Ovary (tissue), 9 donors: Measurements from ENCODE around the gene KRT86. TPM values are rescaled to one million over a fixed set of nuclear protein-coding genes. Genes with fewer than 3 reads are reported as not detected.
"Not testable (repeated sequence)": the region's sequence is repeated elsewhere in the genome, so short reads cannot be mapped to it uniquely, and the experiment has no call there.

Source experiments
- DNase-seq, 5 donors: peaks; one replicate each; pipeline ENCODE4 v3.0.0-alpha.2; 2019 to 2020
- H3K27ac ChIP-seq, 2 donors: fragments of 200-600 bp; one replicate each; pipeline versions ENCODE4 v1.5.1 to v1.8.0; 2019 to 2022
- H3K27me3 ChIP-seq: fragments of 200-600 bp; one replicate; pipeline ENCODE4 v1.8.0; 2022
- H3K36me3 ChIP-seq: fragments of 200-600 bp; sonication (generic); one replicate; pipeline ENCODE4 v1.5.1; 2019
- H3K4me1 ChIP-seq: one replicate; pipeline ENCODE4 v1.8.1; 2013; ENCODE audit warnings: mild to moderate bottlenecking, moderate library complexity; ENCODE audit not compliant: insufficient read depth
- H3K4me3 ChIP-seq: fragments of 200-600 bp; sonication (generic); one replicate; pipeline ENCODE4 v1.5.1; 2017
- H3K9me3 ChIP-seq, 2 donors: fragments of 200-600 bp in 1 of 2; sonication (generic) in 1 of 2; one replicate each; pipeline versions ENCODE4 v1.5.1 to v1.8.1; 2013 to 2019; ENCODE audit warnings: mild to moderate bottlenecking in 1 of 2, moderate library complexity in 1 of 2
- EP300 ChIP-seq: sonication (generic); formaldehyde crosslinking; IDR thresholded peaks from one replicate; pipeline ENCODE4 v1.6.1; 2017; ENCODE audit warnings: antibody characterized with exemption
- POLR2A ChIP-seq: fragments of 450-650 bp; IDR thresholded peaks from one replicate; pipeline ENCODE4 v1.6.1; 2017; ENCODE audit warnings: antibody characterized with exemption, mild to moderate bottlenecking, moderate library complexity
- WGBS, 3 donors: extraction: QIAGEN DNeasy Blood & Tissue Kit in 1 of 3; methylation state at CpG; one replicate each; pipeline versions ENCODE4 v1.1.5 to v1.1.7; 2013 to 2017; 5-methylcytosine and 5-hydroxymethylcytosine counted together
- intact Hi-C, 4 donors: fragments of 100-400 bp; cut with DNase I; formaldehyde crosslinking; loops; one replicate each; pipeline versions ENCODE4 v1.11.0 to v1.15.1; 2022 to 2023
- polyA plus RNA-seq, 2 donors: library from polyadenylated mRNA; stranded (reverse); fragments of 200-250 nt in 1 of 2; fragments of 350-450 nt in 1 of 2; fragmentation: Illumina TruSeq in 1 of 2; extraction: RNeasy Lipid Tissue Mini Kit (QIAGEN cat#74804) in 1 of 2; gene quantifications; one replicate each; pipeline ENCODE4 v1.2.3, GENCODE V29; 2013 to 2014
- total RNA-seq, 7 donors: library from RNA; depleted of rRNA in 2 of 7; stranded (reverse); fragments of >200 nt in 2 of 7; fragmentation: NEBNext Ultra II Directional in 3 of 7; extraction: Animal tissue kit (Norgen Biotek cat#: 25700) in 3 of 7; gene quantifications; one replicate each; pipeline versions ENCODE4 v1.1.0 to v1.2.4, GENCODE V29; 2016 to 2023
- TF ChIP-seq, protein P1 (sequence below), 3 donors: fragments of 450-650 bp in 2 of 3; fragments of 200-600 bp in 1 of 3; IDR thresholded peaks; one replicate each; pipeline versions ENCODE4 v1.5.1 to v1.8.0; 2016 to 2022; ENCODE audit warnings: antibody characterized with exemption in 3 of 3, mild to moderate bottlenecking in 1 of 3
- donor health status: DM: no; HTN: no; CAD: no; lungs with moderate emphysema.
- donor health status: DM: no; HTN: no; CAD: no.
- donor health status: Bipolar disorder and iron deficiency.
- donor health status: DM: yes; HTN: yes; CAD: no.
- donor health status: DM: no; HTN: no; CAD: no.
- donor health status: DM: yes; HTN: yes; CAD: no.

The KRT86 gene
- total and polyA plus RNA-seq, 9 donors, result 0.69 TPM; not detected in 8

- DNase-seq, result no peak
- WGBS, 3 donors, result 84 to 89% (median 85%) methylated on average over 5 of the region's 5 CpGs
Observed at GRCh38 chr12:52296572-52297215, 22.2 kb downstream of the KRT86 start.

DNA sequence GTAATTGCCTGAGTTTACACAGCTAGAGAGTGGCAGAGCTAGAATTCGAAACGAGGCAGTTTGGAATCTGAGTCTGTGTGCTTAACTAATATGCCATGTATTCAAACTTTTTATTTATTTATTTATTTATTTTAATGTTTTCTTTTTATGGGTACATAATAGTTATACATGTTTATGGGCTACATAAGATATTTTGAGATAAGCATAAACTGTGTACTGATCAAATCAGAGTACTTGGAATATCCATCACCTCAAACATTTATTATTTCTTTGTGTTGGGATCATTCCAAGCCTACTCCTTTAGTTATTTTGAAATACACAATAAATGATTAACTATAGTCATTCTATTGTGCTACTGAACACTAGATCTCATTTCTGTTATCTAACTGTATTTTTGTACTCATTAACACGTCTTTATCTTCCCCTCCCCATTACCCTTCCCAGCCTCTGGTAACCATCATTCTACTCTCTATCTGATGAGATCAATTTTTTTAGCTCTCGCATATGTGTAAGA lies 24.3 kb downstream of the KRT86 start:
- intact Hi-C loops, result no loop called here
- Histone ChIP-seq H3K36me3 (no peaks in the 10 kb centered on the region), H3K4me1 (no peaks in the 10 kb centered on the region), H3K27me3 (no peaks in the 10 kb centered on the region), H3K4me3 (no peak overlapping the region), H3K9me3 (no peaks in the 10 kb centered on the region), H3K27ac (no peak overlapping the region)
- DNase-seq, result no peak
- 61 to 75% (median 63%) methylated on average over 4 of the region's 4 CpGs for WGBS, 3 donors
- TF ChIP-seq EP300, result no peak
- no peak for TF ChIP-seq POLR2A
- TF ChIP-seq, protein P1, sequence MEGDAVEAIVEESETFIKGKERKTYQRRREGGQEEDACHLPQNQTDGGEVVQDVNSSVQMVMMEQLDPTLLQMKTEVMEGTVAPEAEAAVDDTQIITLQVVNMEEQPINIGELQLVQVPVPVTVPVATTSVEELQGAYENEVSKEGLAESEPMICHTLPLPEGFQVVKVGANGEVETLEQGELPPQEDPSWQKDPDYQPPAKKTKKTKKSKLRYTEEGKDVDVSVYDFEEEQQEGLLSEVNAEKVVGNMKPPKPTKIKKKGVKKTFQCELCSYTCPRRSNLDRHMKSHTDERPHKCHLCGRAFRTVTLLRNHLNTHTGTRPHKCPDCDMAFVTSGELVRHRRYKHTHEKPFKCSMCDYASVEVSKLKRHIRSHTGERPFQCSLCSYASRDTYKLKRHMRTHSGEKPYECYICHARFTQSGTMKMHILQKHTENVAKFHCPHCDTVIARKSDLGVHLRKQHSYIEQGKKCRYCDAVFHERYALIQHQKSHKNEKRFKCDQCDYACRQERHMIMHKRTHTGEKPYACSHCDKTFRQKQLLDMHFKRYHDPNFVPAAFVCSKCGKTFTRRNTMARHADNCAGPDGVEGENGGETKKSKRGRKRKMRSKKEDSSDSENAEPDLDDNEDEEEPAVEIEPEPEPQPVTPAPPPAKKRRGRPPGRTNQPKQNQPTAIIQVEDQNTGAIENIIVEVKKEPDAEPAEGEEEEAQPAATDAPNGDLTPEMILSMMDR (IDR thresholded peaks at IDR 0.05), result no peak

More at GRCh38 chr12:52296572-52297215, 22.2 kb downstream of the KRT86 start:
- H3K36me3 ChIP-seq, result no peaks in the 10 kb centered on the region
- H3K4me3 ChIP-seq, result no peak overlapping the region
- no peaks in the 10 kb centered on the region for H3K27me3 ChIP-seq
- no peaks in the 10 kb centered on the region for H3K9me3 ChIP-seq
- no peak overlapping the region for H3K27ac ChIP-seq
- no peaks in the 10 kb centered on the region for H3K4me1 ChIP-seq
- TF ChIP-seq, protein P1 (IDR thresholded peaks at IDR 0.05), result no peak
- intact Hi-C loops, result no loop called here

DNA sequence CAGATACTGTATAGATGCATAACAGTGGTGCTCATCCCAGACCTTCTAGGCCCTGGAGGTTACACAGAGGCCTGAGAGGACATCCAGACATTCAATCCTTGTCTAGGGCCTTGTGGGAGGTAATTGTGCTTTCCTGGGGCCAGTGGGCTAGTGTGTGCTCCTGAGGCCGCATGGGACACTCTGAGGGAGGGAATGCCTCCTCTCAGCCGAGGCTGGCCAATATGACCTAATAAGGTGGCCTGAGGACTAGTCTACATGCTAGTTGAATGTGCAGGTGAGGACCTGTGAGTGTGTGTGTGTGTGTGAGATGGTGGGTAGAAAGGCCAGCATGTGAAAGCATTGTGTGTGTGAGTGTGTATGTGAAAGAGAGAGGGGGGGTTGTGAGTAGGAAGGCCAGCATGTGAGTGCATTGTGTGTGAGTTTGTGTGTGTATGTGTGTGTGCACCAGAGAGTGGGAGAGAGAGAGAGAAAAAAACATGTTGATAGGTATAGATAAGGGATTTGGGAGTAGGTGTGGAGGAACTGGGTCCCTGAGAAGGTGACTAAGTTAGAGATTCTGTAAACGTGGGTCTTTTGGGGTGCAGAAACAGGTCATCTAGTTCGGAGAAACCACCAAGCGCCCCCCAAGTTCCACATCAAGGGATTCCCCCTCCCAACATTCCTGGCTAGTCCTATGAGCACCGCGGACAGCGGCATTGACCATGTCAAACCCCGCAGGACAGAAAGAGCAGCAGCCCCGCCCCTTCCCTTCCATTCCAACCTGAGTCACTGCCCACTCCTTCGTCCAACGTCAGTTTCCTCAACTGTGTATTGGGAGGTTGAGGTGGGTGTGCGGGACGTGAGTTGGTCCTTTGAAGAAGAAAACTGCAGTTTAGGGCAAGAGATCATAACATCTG lies 26.6 kb downstream of the KRT86 start:
- no peaks in the 10 kb centered on the region for H3K9me3 ChIP-seq
- no peaks in the 10 kb centered on the region for H3K27me3 ChIP-seq
- no peak overlapping the region for H3K4me3 ChIP-seq
- no peaks in the 10 kb centered on the region for H3K4me1 ChIP-seq
- no peaks in the 10 kb centered on the region for H3K36me3 ChIP-seq
- no peak overlapping the region for H3K27ac ChIP-seq
- WGBS, 3 donors, result 35 to 43% (median 36%) methylated on average over 14 of the region's 14 CpGs
- intact Hi-C loops, result no loop called here
- DNase-seq, result no peak
- TF ChIP-seq, protein P1 (IDR thresholded peaks at IDR 0.05), result no peak
- no peak for TF ChIP-seq EP300
- no peak for TF ChIP-seq POLR2A

DNA sequence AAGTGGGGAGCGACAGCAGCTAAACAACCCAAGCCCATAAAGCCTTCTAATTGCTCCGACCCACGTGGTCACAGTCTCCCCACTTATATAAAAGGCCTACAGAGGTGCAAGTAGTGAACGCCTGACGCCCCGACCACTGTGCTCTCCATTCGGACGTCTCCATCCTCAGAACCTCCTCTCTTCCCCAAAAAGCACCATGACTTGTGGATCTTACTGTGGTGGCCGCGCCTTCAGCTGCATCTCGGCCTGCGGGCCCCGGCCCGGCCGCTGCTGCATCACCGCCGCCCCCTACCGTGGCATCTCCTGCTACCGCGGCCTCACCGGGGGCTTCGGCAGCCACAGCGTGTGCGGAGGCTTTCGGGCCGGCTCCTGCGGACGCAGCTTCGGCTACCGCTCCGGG lies 27.3 kb downstream of the KRT86 start:
- intact Hi-C loops, DNase-seq, H3K27me3 ChIP-seq, H3K9me3 ChIP-seq, H3K4me3 ChIP-seq, H3K4me1 ChIP-seq, H3K27ac ChIP-seq, H3K36me3 ChIP-seq: not testable (repeated sequence)
- 75 to 78% (median 76%) methylated on average over 18 to 27 of the region's 31 CpGs for WGBS, 3 donors

DNA sequence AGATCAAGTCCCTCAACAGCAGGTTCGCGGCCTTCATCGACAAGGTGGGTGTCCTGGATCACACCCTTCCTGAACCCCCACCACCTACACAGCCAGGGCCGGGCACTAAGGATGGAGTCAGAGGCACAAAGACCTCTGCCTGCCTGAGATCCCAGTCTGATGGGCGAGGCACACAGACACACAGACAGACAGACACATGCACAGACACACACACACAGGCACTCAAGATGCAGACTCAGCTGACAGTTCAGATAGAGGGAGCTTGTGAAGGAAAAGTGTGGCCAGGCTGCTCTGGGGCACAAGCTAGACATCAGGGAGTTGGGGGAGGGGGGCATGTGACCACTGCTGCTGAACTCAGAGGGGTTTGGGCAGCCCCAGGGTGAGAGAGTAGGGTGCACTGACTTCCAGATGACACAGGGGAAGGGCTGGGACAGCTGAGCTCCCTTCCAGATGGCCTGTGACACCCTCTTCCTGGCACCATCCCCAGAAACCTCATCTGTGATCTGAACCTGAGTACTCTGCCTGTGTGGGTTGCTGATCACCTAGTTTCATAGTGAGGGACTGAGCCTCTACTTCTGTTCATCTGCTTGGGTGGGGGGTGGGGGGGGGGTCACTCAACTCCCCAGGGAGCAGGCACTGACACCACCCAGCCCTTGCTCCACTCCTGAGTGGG lies 27.9 kb downstream of the KRT86 start:
- H3K9me3 ChIP-seq, H3K27me3 ChIP-seq, intact Hi-C loops, H3K36me3 ChIP-seq, H3K4me3 ChIP-seq, H3K4me1 ChIP-seq, DNase-seq, H3K27ac ChIP-seq: not testable (repeated sequence)
- no CpG with 5 or more reads among the region's 5 CpGs for WGBS, 3 donors

- H3K4me3 ChIP-seq, DNase-seq, H3K27ac ChIP-seq, H3K4me1 ChIP-seq, H3K9me3 ChIP-seq, intact Hi-C loops, H3K36me3 ChIP-seq, H3K27me3 ChIP-seq: not testable (repeated sequence)
- WGBS, 3 donors, result 78 to 80% (median 78%) methylated on average over 15 of the region's 15 CpGs
Observed at GRCh38 chr12:52304941-52305411, 30.5 kb downstream of the KRT86 start.
